ENCODE data around the gene PLIN5. TPM values are rescaled to one million over a fixed set of nuclear protein-coding genes. Genes with fewer than 3 reads are reported as not detected.

Gene PLIN5
- total and polyA plus RNA-seq, 2 of the 8 experiments (the other 6 are each of a cell fraction or from before 2014, with no cell fraction given): 2.0 to 2.5 TPM

- H4K91ac ChIP-seq (replicated peaks; ENCODE audit: insufficient read length, low read length): no peak overlapping the region
- H3K79me2 ChIP-seq (ENCODE audit: control insufficient read depth in 1 of 2, insufficient read depth in 2 of 2, low read length in 2 of 2): peaks cover 0 to 17% of the 10 kb centered on the region in 2 experiments; a peak in 1 of 4 replicates
- no peak overlapping the region for H3K23ac ChIP-seq (ENCODE audit: insufficient read length)
- FAIRE-seq (no peak), DNase-seq (ENCODE audit: low read depth in 1 of 2, low spot score in 2 of 2) (no peak)
- H4K5ac ChIP-seq (ENCODE audit: insufficient read length, low read depth, low read length): no peak overlapping the region
- no peak overlapping the region for H2AFZ ChIP-seq (ENCODE audit: low read length)
- peaks cover 0 to 2% (median 0%) of the 10 kb centered on the region in 4 experiments; a peak in 1 of 7 replicates for H3K4me1 ChIP-seq (replicated peaks in 1 of 4; ENCODE audit: control insufficient read depth in 3 of 4, insufficient read depth in 4 of 4, low read length in 3 of 4)
- no peaks in the 10 kb centered on the region for H3K23me2 ChIP-seq (ENCODE audit: low read depth, low read length)
- H3K36me3 ChIP-seq (ENCODE audit: control insufficient read depth in 2 of 4, insufficient read depth in 4 of 4, low read length in 3 of 4): no peaks in the 10 kb centered on the region
- H3K56ac ChIP-seq (replicated peaks; ENCODE audit: insufficient read length, low read depth, low read length): no peak overlapping the region
- CTCF ChIA-PET (ENCODE audit: partially characterized antibody): interaction anchor here (0.6 to 14.7 kb wide), 13 partner anchors 9 to 342 kb away, joined by 3 to 316 read pairs (median 11); partner anchors contain the start of gene SEMA6B
- no peak overlapping the region for H3K4ac ChIP-seq (replicated peaks; ENCODE audit: insufficient read length, low read depth, low read length)
- H2AK5ac ChIP-seq (ENCODE audit: low read depth, low read length): no peak overlapping the region
- POLR2A ChIA-PET (ENCODE audit: partially characterized antibody): interaction anchor here (0.9 kb wide), 1 partner anchor 67 kb away, joined by 3 read pairs; no protein-coding TSS in a partner anchor
- no peak overlapping the region for H3K4me3 ChIP-seq (ENCODE audit: extremely low read depth in 1 of 4, insufficient read depth in 2 of 4, low read depth in 3 of 4, low read length in 4 of 4)
- no peak overlapping the region for H2BK15ac ChIP-seq (ENCODE audit: low read length)
- no peak overlapping the region for H3K27ac ChIP-seq (ENCODE audit: low read depth, low read length)
- no peak overlapping the region for H2BK5ac ChIP-seq (ENCODE audit: low read depth, low read length)
- no peak overlapping the region for H4K8ac ChIP-seq (ENCODE audit: extremely low read depth, insufficient read depth, low read length)
- H2BK12ac ChIP-seq (ENCODE audit: low read depth, low read length): no peak overlapping the region
- H3K79me1 ChIP-seq (ENCODE audit: low read depth, low read length): peaks cover 12% of the 10 kb centered on the region
- H3K9ac ChIP-seq (replicated peaks in 1 of 4; ENCODE audit: extremely low read depth in 1 of 4, low read depth in 3 of 4, low read length in 3 of 4): no peak overlapping the region
- no peaks in the 10 kb centered on the region for H3K9me3 ChIP-seq (ENCODE audit: insufficient read depth in 2 of 2, low read depth in 1 of 2, low read length in 1 of 2)
- H2BK20ac ChIP-seq (ENCODE audit: low read length): no peak overlapping the region
- H2BK120ac ChIP-seq (replicated peaks; ENCODE audit: low read depth, low read length): no peak overlapping the region
- H3K4me2 ChIP-seq (ENCODE audit: insufficient read depth in 1 of 2, low read depth in 2 of 2, low read length in 2 of 2): no peak overlapping the region
- H4K20me1 ChIP-seq (replicated peaks in 1 of 2; ENCODE audit: control insufficient read depth in 1 of 2, insufficient read depth in 2 of 2, low read length in 2 of 2): peaks cover 13 to 14% of the 10 kb centered on the region in 2 experiments
- no peaks in the 10 kb centered on the region for H3K27me3 ChIP-seq (replicated peaks in 1 of 4; ENCODE audit: control insufficient read depth in 3 of 4, extremely low read depth in 1 of 4, insufficient read depth in 3 of 4, low read length in 3 of 4)
- H3K18ac ChIP-seq (ENCODE audit: extremely low read depth, low read length): no peak overlapping the region
- no peak overlapping the region for H3K14ac ChIP-seq (ENCODE audit: insufficient read length)
- WGBS, 2 experiments (ENCODE audit: extremely low coverage in 1 of 2, insufficient coverage in 1 of 2, insufficient read length in 1 of 2, insufficient replicate concordance in 2 of 2, low coverage in 1 of 2, low lambda C conversion rate in 2 of 2, missing lambda C conversion rate in 1 of 2): 93% methylated on average over 7 of the region's 7 CpGs; no CpG with 5 or more reads in 1 of the 2 experiments
- TF ChIP-seq TBP (IDR thresholded peaks at IDR 0.05; ENCODE audit: low read depth, low read length) (no peak), CTBP2 (IDR thresholded peaks at IDR 0.05; ENCODE audit: borderline replicate concordance, insufficient read depth, insufficient read length, low read length) (no peak), CHD1 (IDR thresholded peaks at IDR 0.05; ENCODE audit: low read depth, low read length) (no peak), EP300 (IDR thresholded peaks at IDR 0.05; ENCODE audit: borderline replicate concordance in 1 of 2, low read depth in 2 of 2, low read length in 2 of 2) (no peak), KDM5A (IDR thresholded peaks at IDR 0.05; ENCODE audit: low read length) (no peak), SP2 (IDR thresholded peaks at IDR 0.05; ENCODE audit: low read length) (no peak), BACH1 (IDR thresholded peaks at IDR 0.05; ENCODE audit: low read length) (no peak), YY1 (IDR thresholded peaks at IDR 0.05; ENCODE audit: low read depth, low read length) (no peak), SUZ12 (IDR thresholded peaks at IDR 0.05; ENCODE audit: low read length) (no peak), RBBP5 (IDR thresholded peaks at IDR 0.05; ENCODE audit: borderline replicate concordance, low read depth, low read length) (no peak), TEAD4 (IDR thresholded peaks at IDR 0.05; ENCODE audit: low read depth, low read length) (no peak)
Observed at GRCh38 chr19:4568886-4569285, 33.9 kb upstream of the PLIN5 start.
